LoVo (cell line): ENCODE results near the gene GABRP.
"Not testable (repeated sequence)": the region's sequence is repeated elsewhere in the genome, so short reads cannot be mapped to it uniquely, and the experiment has no call there.

Experiments used
- DNase-seq: peaks from one replicate; pipeline ENCODE4 v3.0.0-alpha.2; 2016; ENCODE audit warnings: low spot score

The GABRP gene

DNA sequence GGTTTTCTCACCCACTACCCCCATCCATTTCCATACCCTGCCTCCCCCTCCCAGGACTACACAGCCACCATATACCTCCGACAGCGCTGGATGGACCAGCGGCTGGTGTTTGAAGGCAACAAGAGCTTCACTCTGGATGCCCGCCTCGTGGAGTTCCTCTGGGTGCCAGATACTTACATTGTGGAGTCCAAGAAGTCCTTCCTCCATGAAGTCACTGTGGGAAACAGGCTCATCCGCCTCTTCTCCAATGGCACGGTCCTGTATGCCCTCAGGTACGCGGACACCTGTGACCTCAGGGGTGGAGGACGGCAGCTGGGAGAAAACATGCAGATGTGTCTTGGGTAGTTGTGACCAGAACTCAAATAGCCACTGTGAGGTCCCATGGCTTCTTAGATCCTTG, 11.6 kb downstream of the GABRP start:
- no peak for DNase-seq

DNA sequence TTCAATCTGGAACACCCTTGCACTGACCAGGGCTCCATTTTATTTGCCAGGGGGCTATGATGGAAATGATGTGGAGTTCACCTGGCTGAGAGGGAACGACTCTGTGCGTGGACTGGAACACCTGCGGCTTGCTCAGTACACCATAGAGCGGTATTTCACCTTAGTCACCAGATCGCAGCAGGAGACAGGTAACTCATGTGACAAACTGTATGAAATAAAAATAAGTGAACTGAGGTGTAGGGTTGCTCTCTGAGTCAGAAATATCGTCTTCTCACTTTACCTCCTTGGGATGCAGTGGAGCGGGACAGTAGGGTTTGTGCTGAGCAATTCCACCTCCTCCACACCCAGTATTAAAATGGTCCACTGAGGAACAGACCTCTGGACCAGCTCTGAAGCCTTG, 22.1 kb downstream of the GABRP start:
- DNase-seq: no peak

DNA sequence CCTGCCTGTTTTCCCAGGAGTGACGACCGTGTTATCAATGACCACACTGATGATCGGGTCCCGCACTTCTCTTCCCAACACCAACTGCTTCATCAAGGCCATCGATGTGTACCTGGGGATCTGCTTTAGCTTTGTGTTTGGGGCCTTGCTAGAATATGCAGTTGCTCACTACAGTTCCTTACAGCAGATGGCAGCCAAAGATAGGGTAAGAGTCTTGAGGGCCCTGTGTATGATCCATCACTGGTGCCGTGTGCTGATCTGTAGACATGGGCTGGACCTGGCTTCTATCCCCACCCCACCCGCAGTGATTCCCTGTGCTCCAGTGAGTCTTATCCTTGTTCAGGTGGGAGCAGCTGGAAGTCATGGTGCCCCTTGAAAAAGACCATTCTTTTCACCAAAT, 26.0 kb downstream of the GABRP start:
- peak; percentile 40 for DNase-seq

DNA sequence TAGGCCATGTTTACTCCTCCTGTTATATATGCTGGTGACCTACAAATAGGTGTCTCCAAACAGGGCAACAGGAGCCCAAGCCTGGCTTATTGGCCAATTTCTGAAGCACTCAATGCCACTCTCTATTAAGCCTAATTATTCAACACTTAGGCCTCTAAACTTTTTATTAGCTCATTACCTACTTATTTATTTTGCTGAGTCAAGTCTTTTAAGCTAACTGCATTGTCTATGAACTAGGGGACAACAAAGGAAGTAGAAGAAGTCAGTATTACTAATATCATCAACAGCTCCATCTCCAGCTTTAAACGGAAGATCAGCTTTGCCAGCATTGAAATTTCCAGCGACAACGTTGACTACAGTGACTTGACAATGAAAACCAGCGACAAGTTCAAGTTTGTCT, 28.2 kb downstream of the GABRP start:
- DNase-seq: no peak

DNA sequence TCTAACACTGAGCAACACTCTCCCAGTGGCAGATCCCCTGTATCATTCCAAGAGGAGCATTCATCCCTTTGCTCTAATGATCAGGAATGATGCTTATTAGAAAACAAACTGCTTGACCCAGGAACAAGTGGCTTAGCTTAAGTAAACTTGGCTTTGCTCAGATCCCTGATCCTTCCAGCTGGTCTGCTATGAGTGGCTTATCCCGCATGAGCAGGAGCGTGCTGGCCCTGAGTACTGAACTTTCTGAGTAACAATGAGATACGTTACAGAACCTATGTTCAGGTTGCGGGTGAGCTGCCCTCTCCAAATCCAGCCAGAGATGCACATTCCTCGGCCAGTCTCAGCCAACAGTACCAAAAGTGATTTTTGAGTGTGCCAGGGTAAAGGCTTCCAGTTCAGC, 29.7 kb downstream of the GABRP start:
- no peak for DNase-seq

DNA sequence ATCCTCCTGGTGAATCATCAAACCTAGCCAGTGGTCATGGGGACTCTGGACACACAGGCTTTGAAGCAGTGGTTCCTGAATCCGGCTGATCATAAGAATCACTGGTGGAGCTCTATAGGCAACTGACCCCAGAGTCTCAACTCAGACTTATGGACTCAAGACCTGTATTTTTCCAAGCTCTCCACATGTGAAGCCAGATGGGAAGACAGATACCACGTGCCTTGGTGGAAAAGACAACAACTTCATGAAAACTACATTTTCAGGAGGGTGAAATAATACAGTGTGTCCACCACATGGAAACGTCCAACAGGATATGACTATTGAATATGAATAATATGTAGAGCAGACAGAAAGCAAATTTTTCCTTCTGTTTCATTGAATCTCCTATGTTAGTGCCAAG, 33.7 kb downstream of the GABRP start:
- DNase-seq: no peak

DNA sequence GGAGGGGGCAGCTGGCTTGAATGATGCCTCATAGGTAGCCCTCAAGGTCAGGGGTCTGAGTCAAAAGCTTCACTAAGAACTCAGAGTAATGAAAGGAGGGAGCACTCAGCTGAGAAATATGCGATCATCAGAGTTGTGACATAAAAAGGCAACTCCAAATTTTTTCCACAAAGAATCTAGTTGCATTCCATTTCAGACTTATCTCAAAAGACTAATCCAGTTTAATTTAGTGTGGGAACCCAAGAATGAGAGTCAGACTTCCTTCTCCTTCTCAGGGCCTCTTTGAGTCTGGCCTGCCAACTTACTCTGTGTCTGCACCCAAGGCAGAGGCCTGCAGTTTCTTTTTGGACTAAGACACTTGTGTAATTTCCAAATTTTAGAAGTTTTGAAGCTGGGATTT, 34.7 kb downstream of the GABRP start:
- no peak for DNase-seq

DNA sequence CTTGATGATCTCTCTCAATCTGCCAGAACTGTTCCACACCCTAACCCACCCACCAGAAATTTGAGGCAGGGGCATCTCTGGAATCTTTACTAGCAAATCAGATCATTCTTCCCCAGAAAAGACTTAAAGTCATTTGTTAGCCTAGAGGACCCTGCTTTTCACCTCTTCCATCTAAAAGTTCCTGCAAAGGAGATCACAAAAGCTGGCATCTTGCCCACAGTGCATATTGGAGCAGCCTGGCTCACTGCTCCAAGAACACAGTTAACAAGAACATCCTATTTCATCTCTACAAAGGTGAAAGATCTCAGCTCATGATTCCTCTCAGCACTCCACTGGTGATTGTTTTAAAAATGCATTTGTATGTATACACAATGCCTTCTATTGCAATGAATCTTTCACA, 36.3 kb downstream of the GABRP start:
- no peak for DNase-seq

DNA sequence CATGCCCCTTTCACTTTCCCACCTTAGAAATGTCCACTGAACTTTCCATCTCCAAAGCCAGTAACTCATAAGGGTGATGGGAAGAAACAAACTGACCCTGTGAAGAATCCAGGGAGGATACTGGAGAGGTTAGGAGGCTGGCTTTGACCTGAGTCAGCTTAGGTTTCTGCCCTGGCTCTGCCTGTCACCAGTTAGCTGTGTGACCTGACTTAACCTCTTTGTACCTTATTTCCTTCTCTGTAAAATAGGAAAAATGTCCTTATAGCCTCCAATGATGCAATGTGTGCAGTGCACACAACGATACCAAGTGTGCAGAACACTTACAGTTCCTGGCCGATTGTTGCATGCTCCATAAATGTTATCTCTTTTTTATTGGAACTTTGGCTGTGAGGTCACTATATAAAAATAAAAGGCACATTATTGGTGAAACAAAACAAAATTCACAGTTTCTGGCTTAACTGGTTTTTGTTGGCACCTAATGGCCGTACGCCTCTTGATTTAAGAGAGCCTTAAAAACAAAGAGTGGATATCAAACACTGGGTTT, 37.8 kb downstream of the GABRP start:
- no peak for DNase-seq

DNA sequence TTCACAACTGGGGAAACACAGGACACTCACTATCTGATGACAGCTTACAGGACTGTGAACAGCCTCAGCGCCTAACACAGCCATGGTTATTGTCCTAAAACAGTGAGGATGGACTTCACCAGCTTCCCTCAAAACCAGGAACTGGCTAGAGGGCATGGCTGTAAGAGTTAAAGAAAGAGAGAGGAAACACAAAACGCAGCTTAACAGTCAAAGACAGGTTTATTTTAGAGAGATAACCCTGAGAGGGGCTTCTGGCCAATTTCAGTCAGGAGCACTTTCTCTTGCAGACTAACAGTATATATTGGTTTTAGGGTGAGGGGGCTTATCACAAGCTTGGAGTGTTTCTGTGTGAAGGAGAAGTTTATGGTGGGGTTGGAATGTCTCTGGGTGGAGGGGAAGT, 42.6 kb downstream of the GABRP start:
- DNase-seq: no peak

DNA sequence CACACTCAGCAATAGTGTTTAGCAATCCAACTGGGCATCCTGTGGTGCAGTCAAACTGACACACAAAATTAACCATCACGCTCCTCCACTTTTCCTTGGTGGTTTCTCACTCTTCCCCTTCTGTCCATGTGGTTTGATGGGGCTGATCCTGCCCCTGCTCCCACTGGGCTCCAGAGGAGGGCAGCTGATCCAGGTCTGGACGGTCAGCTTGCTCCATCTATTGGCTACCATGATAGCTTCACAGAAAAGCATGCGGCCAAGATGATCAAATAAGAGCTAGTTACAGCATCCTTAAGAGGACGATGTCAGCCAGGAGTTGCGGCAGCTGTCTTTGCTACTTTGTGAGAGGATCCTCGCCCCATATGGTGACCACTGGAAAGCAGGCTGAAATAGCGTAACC, 48.7 kb downstream of the GABRP start:
- DNase-seq: no peak

DNA sequence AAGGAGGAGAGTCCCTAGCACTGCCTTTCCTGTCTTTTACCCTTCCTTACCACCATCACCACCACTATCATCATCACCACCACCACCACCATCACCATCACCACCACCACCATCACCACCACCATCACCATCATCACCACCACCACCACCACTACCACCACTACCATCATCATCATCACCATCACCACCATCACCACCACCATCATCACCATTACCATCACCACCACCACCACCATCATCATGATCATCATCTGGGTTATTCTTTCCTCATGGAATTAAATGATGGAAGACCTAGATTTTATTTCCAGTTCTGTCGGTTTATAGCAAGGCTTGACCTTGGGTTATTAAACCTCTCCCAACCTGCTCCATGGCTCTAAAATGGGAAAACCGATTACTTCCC, 50.5 kb downstream of the GABRP start:
- not testable (repeated sequence) for DNase-seq

DNA sequence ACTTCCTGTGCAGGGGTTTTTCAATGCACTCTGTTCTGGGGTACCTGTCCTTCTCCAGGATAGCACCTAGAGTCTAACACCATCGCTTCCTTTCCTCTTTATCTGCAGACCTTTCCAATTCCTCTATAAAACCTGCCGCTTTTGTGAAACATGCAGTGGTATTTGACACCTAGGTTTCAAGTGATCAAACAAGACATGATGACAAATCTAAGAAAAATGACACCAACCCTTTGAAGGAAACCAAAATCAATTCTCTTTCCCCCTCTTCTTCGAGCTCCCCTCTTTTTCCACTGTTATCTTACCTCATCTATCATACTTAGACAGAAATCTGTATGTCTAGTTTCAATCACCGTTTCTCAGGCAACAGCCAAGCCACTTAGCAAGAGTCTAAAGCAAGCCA, 52.7 kb downstream of the GABRP start:
- no peak for DNase-seq

DNA sequence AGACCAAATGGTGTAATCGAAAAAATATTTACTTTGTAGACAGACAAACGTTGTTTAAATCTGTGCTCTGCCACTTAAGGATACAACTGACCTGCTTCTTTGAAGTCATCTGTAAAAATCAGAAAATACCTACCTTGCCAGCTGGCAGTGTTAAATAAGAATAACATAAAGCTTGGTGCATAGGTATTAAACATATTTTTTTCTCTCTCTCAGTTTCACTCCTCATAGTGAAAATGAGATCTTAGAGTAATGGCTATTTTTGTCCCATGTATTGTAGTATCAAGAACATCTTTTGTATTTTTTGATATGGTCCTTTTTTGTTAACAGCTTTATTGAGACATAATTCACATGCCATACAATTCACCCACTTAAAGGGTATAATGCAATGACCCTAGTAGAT, 60.3 kb downstream of the GABRP start:
- no peak for DNase-seq

DNA sequence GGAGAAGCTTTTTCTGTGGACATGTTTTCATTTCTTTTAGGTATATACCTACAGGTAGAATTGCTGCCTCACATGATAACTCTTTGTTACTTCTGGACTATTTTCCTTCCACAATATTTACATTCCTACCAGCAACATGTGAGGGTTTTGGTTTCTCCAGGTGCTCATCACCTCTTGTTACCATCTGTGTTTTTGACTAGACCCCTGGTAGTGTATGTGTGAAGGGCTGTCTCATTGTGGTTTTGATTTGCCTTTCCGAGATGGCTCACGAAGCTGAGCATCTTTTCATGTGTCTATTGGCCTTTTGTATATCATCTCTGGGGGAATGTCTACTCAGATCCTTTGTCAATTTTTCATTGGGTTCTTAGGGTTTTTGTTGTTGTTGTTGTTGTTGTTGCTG, 61.1 kb downstream of the GABRP start:
- no peak for DNase-seq

DNA sequence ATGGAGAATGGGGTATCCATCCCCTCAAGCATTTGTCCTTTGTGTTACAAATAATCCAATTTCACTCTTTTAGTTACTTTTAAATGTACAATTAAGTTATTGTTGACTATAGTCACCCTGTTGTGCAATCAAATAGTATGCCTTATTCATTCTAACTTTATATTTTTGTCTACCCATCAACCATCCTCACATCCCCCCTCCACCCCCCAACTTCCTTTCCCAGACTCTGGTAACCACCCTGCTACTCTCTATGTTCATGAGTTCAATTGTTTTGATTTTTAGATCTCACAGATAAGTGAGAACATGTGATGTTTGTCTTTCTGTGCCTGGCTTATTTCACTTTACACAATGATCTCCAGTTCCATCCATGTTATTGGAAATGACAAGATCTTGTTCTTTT, 62.9 kb downstream of the GABRP start:
- DNase-seq: no peak

DNA sequence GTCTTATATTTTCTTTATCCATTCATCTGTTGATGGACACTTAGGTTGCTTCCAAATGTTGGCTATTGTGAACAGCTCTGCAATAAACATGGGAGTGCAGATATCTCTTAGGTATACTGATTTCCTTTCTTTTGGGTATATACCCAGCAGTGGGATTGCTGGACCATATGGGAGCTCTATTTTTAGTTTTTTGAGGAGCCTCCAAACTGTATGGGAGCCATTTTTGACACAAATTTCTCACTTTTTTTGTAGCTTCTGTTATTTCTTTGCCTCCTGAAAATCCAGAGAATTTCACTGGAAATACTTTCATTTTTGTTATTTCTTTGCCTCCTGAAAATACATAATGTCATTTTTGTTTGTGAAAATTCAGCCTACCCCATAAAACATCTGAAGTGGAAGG, 63.3 kb downstream of the GABRP start:
- DNase-seq: no peak

DNA sequence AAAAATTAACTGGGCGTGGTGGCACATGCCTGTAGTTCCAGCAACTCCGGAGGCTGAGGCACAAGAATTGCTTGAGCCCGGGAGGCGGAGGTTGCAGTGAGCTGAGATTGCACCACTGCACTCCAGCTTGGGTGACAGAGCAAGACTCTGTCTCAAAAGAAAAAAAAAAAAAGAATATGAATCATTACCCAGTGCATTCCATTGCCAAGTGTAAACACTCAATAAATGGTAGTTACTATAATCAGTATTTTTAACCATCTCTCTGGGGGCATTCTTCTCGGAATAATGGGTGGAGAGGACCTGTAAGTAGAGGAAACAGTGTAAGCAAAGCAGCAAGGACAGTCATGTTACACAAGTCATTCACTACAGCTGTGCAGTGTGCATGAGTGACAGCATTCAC, 64.5 kb downstream of the GABRP start:
- no peak for DNase-seq

DNA sequence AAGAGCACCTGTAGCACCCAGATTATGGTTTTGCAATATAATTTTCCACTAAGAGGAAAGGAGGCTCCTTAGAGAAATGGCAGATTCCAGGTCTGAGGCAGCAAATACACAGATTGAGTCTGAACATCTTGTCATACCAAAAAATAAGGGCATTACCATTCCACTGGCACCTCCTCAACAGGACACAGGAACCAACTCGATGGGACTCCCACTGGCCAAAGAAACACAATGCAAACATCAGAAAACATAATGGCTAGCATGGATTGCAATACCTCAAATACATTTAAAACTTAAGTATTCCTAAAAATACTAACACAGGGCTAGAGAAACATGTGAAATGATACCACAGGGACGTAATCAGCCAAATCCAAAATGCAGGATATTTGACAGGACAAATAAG, 65.8 kb downstream of the GABRP start:
- no peak for DNase-seq

DNA sequence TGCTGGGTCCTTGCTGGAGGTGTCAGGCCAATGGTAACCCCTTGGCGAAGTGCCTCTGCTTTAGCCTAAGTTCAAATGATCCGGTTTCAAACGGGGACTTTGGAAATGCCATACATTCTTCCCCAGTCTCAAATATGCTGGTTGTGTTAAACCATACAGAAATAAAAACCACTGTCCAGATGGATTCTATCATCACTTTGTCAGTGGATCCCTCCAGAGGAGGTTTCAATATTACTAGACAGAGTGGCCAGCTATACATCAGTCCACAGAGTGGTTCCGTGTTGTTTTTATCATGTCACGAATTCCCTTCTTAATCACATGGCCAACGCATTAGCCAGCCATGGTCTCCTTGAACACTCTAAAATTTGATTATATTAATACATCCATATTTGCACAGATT, 71.0 kb downstream of the GABRP start:
- no peak for DNase-seq

DNA sequence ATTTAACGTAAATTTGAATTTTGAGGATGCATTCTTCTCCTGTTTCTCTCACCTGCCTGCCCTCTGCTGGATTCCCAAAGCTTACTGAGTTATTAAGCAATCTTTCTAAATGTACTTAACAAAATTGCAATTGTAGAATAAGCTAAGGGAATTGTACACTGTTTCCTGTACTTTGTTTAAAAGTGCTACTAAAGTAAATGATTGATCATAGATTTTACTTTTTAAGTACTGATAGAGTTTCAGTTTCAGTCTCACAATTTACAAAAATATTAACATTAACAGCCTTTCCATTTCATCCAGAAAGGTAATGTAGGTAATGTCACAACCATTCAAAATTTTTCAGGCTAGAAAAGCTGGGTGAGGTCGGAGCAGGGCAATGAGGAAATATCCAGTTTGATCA, 73.5 kb downstream of the GABRP start:
- no peak for DNase-seq

DNA sequence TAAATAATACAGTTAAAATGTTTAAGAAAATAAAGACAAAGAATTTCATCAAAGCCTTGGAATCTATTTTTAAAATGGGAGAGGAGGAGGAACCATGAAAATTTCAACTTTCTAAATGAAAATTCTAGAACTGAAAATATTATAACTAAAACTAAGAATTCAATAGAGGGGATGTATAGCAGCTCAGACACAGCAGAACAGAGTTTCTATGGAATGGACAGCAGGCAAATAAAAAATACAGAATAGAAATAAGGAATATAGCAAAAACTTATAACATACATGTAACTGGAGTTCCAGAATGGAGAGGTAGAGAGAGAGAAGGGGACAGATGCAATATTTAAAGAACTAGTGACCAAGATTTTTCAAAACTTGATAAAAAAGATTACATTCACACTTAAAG, 76.9 kb downstream of the GABRP start:
- no peak for DNase-seq

DNA sequence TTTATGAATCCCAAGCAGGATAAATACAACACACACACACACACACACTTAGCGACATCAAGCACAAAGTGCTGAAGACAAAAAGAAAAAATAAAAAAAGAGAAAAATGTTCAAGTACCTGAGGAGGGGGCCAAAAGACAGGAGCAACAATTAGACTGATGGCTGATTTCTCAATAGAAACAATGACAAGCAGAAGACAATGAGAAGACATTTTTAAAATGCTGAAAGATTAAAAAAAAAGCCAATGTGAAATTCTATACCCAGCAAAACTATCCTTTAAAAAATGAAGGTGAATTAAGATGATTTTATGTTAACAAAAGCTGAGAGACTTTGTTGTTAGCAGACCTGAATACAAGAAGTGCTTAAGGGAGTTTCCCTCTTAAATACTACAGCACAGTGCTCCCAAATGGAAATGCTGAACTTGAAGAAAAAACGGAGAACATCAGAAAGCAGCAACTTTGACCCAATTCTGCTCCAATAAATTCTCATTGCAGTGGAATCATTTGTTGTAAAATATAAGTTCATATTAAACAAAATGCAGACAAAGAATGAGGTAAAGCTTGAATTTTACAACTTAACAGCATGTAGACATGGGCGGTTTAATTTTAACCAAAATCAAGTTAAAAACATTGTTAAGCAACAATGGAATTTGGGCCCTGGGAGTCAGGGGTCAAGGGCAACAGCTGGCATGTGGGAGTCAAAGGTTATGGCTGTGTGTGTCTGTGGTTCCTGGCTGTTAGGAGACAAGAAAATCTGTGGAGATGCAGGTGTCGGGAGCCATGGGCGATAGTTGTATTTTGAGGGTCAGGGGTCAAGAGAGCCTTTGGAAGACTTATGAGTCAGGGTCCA, 77.5 kb downstream of the GABRP start:
- DNase-seq: no peak

DNA sequence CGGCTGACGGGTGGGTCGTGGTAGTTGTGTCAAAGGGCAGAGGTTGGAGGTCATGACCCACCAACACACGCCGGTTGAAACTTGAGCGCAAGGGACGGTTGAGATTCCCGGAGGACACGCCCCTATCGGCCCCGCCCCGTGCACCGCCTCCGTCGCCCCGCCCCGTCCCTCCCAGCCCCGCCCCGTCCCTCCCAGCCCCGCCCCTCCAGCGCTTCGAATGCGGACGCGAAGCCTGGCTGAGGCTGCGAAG, 78.1 kb downstream of the GABRP start:
- no peak for DNase-seq
